ENCODE measurements around the gene MAPK1.

DNA sequence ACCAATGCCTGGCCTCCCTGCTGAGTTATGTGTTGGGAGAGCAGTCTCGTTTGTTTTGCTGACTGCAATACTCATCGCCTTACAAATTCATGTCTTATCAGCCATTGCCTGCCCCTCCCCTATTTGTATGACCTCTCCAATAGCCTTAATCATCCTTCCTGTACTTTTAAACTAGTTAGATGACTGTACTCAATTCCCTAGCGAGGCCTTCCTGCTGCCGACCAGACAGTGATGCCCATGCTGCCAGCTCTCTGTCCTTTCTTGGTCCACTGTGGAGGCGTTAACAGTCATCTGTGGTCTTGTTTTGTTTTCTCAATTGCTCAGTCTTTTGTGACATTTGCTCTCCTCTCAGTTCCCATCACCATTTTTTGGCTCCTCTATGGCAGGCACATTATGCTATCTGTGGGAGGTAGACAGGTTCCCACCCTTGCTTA, 111.6 kb downstream of the MAPK1 start:
- TF ChIP-seq CTCF (conservative IDR thresholded peaks at IDR 0.05; ENCODE audit: low read length) = no peak
- no peak for TF ChIP-seq EZH2phosphoT487 (IDR thresholded peaks at IDR 0.05; ENCODE audit: borderline replicate concordance, low read depth, low read length)
